Measurements from ENCODE around the gene PCSK7.

DNA sequence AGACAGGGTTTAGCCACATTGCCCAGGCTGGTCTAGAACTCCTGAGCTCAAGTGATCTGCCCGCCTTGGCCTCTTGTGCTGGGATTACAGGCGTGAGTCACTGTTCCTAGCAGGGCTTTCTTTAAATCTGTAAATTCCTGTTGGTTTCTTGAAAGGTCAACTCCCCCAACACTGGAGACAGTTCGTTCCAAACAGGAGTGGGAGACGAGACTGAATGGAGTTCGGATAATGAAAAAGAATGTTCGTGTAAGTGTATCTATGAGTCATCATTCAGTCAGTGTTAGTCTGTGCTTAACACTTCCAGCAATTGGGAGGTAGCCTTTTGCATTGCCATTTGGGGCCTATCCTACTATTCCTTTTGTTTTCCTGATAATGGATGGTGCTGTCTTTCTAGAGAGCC, 49.3 kb upstream of the PCSK7 start:
- TF ChIP-seq, protein P1, sequence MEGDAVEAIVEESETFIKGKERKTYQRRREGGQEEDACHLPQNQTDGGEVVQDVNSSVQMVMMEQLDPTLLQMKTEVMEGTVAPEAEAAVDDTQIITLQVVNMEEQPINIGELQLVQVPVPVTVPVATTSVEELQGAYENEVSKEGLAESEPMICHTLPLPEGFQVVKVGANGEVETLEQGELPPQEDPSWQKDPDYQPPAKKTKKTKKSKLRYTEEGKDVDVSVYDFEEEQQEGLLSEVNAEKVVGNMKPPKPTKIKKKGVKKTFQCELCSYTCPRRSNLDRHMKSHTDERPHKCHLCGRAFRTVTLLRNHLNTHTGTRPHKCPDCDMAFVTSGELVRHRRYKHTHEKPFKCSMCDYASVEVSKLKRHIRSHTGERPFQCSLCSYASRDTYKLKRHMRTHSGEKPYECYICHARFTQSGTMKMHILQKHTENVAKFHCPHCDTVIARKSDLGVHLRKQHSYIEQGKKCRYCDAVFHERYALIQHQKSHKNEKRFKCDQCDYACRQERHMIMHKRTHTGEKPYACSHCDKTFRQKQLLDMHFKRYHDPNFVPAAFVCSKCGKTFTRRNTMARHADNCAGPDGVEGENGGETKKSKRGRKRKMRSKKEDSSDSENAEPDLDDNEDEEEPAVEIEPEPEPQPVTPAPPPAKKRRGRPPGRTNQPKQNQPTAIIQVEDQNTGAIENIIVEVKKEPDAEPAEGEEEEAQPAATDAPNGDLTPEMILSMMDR (IDR thresholded peaks at IDR 0.05): no peak
- no peak for TF ChIP-seq POLR2AphosphoS5 (IDR thresholded peaks at IDR 0.05)
- no peak for TF ChIP-seq POLR2A (IDR thresholded peaks at IDR 0.05)

All from prostate gland (tissue), 2 donors.